Testis (tissue), 3 donors: ENCODE results near the gene NEXMIF. TPM values are rescaled to one million over a fixed set of nuclear protein-coding genes. Genes with fewer than 3 reads are reported as not detected.
"Not testable (repeated sequence)": the region's sequence is repeated elsewhere in the genome, so short reads cannot be mapped to it uniquely, and the experiment has no call there.

Experiments used
- DNase-seq: peaks from one replicate; pipeline ENCODE4 v3.0.0-alpha.2; 2019
- H3K27ac ChIP-seq, 2 donors: fragments of 200-600 bp; sonication (generic); one replicate each; pipeline ENCODE4 v1.5.1; 2019
- H3K27me3 ChIP-seq: fragments of 200-600 bp; sonication (generic); one replicate; pipeline ENCODE4 v1.5.1; 2019
- H3K36me3 ChIP-seq: fragments of 200-600 bp; sonication (generic); one replicate; pipeline ENCODE4 v1.5.1; 2017; ENCODE audit warnings: low read depth; ENCODE audit errors: missing control alignments
- H3K4me1 ChIP-seq: fragments of 200-600 bp; sonication (generic); one replicate; pipeline ENCODE4 v1.5.1; 2019
- H3K4me3 ChIP-seq, 2 donors: fragments of 200-600 bp; sonication (generic); one replicate each; pipeline ENCODE4 v1.5.1; 2017 to 2019
- H3K9me3 ChIP-seq: fragments of 200-600 bp; sonication (generic); one replicate; pipeline ENCODE4 v1.5.1; 2017
- POLR2A ChIP-seq: fragments of 450-650 bp; IDR thresholded peaks from one replicate; pipeline ENCODE4 v1.6.1; 2017; ENCODE audit warnings: antibody characterized with exemption, mild to moderate bottlenecking, moderate library complexity
- WGBS, 2 donors: methylation state at CpG; one replicate each; pipeline ENCODE4 v1.1.5; 2018; 5-methylcytosine and 5-hydroxymethylcytosine counted together
- intact Hi-C: fragments of 100-400 bp; cut with DNase I; formaldehyde crosslinking; loops from one replicate; pipeline ENCODE4 v1.15.1; 2023; ENCODE audit warnings: low total_unique reads
- polyA plus RNA-seq: library from polyadenylated mRNA; stranded (reverse); fragments of 350-450 nt; fragmentation: Illumina TruSeq; extraction: RNeasy Lipid Tissue Mini Kit (QIAGEN cat#74804); gene quantifications from one replicate; pipeline ENCODE4 v1.2.3, GENCODE V29; 2014; ENCODE audit warnings: low read depth, low replicate concordance; ENCODE audit not compliant: insufficient read depth
- total RNA-seq, 2 donors: library from RNA; depleted of rRNA; stranded (reverse); fragments of >200 nt; gene quantifications; one replicate each; pipeline ENCODE4 v1.2.3, GENCODE V29; 2016
- TF ChIP-seq, protein P1 (sequence below), 3 experiments: fragments of 450-650 bp in 2 of 3; fragments of 200-600 bp in 1 of 3; sonication (generic) in 1 of 3; IDR thresholded peaks; one replicate each; pipeline ENCODE4 v1.5.1; 2016 to 2019; ENCODE audit warnings: antibody characterized with exemption in 3 of 3, mild to moderate bottlenecking in 2 of 3, moderate library complexity in 1 of 3

Gene NEXMIF
- total and polyA plus RNA-seq, 3 donors from 2014 or later, result 0.47 to 1.3 (median 0.71) TPM

DNA sequence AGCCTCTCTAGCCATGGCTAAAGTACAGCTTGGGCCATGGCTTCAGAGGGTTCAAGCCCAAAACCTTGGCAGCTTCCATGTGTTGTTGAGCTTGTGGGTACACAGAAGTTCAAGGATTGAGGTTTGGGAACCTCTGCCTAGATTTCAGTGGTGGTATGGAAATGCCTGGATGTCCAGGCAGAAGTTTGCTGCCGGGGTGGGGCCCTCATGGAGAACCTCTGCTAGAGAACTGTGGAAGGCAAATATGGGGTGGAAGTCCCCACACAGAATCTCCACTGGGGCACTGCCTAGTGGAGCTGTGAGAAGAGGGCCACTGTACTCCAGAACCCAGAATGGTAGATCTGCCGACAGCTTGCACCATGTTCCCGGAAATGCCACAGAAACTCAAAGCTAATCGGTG lies 59.5 kb downstream of the NEXMIF start:
- Histone ChIP-seq H3K27me3 (no peaks in the 10 kb centered on the region), H3K9me3 (no peaks in the 10 kb centered on the region), H3K27ac (no peak overlapping the region), H3K36me3 (no peaks in the 10 kb centered on the region), H3K4me3 (no peak overlapping the region), H3K4me1 (no peaks in the 10 kb centered on the region)
- no peak for DNase-seq
- intact Hi-C loops, result no loop called here
- TF ChIP-seq POLR2A, result no peak
- TF ChIP-seq, protein P1, sequence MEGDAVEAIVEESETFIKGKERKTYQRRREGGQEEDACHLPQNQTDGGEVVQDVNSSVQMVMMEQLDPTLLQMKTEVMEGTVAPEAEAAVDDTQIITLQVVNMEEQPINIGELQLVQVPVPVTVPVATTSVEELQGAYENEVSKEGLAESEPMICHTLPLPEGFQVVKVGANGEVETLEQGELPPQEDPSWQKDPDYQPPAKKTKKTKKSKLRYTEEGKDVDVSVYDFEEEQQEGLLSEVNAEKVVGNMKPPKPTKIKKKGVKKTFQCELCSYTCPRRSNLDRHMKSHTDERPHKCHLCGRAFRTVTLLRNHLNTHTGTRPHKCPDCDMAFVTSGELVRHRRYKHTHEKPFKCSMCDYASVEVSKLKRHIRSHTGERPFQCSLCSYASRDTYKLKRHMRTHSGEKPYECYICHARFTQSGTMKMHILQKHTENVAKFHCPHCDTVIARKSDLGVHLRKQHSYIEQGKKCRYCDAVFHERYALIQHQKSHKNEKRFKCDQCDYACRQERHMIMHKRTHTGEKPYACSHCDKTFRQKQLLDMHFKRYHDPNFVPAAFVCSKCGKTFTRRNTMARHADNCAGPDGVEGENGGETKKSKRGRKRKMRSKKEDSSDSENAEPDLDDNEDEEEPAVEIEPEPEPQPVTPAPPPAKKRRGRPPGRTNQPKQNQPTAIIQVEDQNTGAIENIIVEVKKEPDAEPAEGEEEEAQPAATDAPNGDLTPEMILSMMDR (IDR thresholded peaks at IDR 0.05), result no peak
- WGBS, 2 donors, result 90% methylated on average over 4 of the region's 4 CpGs; no CpG with 5 or more reads in 1 of the 2 donors

DNA sequence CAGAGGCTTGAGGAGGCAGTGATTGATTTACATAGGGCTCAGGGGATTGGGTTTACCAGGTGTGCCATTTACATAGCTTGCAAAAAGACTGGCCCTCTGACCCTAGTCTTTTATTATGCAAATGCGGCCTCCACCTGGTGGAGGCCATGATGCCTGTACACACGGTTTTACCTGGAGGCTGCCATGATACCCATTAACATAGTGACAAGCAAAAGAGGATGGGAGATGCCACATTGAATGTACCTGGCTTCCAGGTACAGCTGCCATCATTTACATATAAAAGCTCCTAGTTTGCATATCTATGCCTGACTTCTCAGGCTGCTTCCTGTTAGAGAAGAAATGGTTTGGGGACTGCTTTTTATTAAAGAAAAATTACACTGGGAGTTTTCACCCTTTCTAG lies 72.0 kb downstream of the NEXMIF start:
- Histone ChIP-seq H3K4me3 (no peak overlapping the region), H3K9me3 (no peaks in the 10 kb centered on the region)
- WGBS, 2 donors, result 64 to 94% methylated on average over 2 of the region's 2 CpGs

DNA sequence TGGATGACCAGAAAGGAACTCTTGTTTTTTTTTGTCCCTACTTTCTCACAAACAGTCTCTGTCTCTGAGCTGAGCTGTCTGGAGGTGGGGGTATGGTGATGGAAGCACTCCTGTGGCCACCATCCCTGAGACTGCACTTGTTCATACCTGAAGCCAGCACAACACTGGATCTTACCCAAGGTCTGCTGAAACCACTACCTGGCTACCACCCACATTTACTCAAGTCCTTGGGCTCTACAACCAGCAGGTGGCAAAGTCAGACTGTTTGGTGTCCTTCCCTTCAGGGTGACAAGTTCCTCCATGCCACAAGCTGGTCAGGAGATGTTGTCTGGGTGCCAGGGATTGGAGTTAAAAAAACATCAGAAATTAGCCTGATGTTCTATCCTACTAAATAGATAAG lies 89.7 kb downstream of the NEXMIF start:
- DNase-seq, result peak; percentile 14
- no peak overlapping the region for H3K4me3 ChIP-seq
- H3K9me3 ChIP-seq, result no peaks in the 10 kb centered on the region
- intact Hi-C loops, result no loop called here
- H3K36me3 ChIP-seq, result no peaks in the 10 kb centered on the region
- H3K4me1 ChIP-seq, result no peaks in the 10 kb centered on the region
- no peaks in the 10 kb centered on the region for H3K27me3 ChIP-seq
- H3K27ac ChIP-seq, result no peak overlapping the region
- TF ChIP-seq, protein P1 (IDR thresholded peaks at IDR 0.05), result no peak
- no peak for TF ChIP-seq POLR2A

More for the DNA sequence above, 72.0 kb downstream of the NEXMIF start:
- no peak overlapping the region for H3K27ac ChIP-seq
- no peaks in the 10 kb centered on the region for H3K4me1 ChIP-seq
- H3K36me3 ChIP-seq, result no peaks in the 10 kb centered on the region
- DNase-seq, result no peak
- no peak for TF ChIP-seq POLR2A
- TF ChIP-seq, protein P1 (IDR thresholded peaks at IDR 0.05), result no peak
- H3K27me3 ChIP-seq, result no peaks in the 10 kb centered on the region
- intact Hi-C loops, result no loop called here

DNA sequence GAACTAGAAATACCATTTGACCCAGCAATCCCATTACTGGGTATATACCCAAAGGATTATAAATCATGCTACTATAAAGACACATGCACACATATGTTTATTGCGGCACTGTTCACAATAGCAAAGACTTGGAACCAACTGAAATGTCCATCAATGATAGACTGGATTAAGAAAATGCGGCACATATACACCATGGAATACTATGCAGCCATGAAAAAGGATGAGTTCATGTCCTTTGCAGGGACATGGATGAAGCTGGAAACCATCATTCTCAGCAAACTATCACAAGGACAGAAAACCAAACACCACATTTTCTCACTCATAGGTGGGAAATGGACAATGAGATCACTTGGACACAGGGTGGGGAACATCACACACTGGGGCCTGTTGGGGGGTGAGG lies 105.5 kb downstream of the NEXMIF start:
- H3K9me3 ChIP-seq, DNase-seq, H3K4me1 ChIP-seq, H3K27me3 ChIP-seq, H3K27ac ChIP-seq, H3K36me3 ChIP-seq, H3K4me3 ChIP-seq, intact Hi-C loops: not testable (repeated sequence)
- 94 to 96% methylated on average over 2 of the region's 2 CpGs for WGBS, 2 donors

DNA sequence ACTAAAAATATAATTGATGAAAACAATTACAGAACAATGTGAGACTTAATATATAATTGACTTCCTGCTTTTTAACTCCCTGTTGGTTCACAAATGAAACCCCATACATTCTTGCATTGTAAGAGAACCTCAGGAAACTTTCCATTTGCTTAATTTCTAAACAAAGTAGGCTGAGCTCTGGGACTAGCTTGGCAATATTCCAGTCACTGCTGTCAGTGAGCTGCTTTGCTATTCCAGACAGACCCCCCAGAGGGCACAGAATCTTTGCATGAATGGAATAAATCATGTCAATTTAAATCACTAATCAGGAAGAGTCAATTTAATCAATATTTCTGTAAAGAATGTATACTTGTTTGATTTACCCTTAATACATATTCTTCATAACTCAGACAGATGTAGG lies 110.6 kb downstream of the NEXMIF start:
- no peak for TF ChIP-seq POLR2A
- TF ChIP-seq, protein P1 (IDR thresholded peaks at IDR 0.05), result no peak
- no peaks in the 10 kb centered on the region for H3K9me3 ChIP-seq
- intact Hi-C loops, result no loop called here
- no peaks in the 10 kb centered on the region for H3K27me3 ChIP-seq
- H3K27ac ChIP-seq, result no peak overlapping the region
- no peaks in the 10 kb centered on the region for H3K4me1 ChIP-seq
- H3K4me3 ChIP-seq, result no peak overlapping the region
- DNase-seq, result no peak
- no peaks in the 10 kb centered on the region for H3K36me3 ChIP-seq
